Activated T-helper 2 cell treated with anti-CD3 and anti-CD28 coated beads, Interferon-gamma antibody, Interleukin-2, Interleukin-4, amounts not matched to agents 10 μg/mL and 5 μg/mL and 100 μg/mL, durations not matched to agents 14 hours and 24 hours and 36 hours (primary cell): ENCODE data around the gene STX2. TPM values are rescaled to one million over a fixed set of nuclear protein-coding genes. Genes with fewer than 3 reads are reported as not detected.

Source experiments
- DNase-seq: peaks from one replicate; pipeline ENCODE4 v3.0.0; 2021; ENCODE audit warnings: low spot score
- H3K27ac Mint-ChIP-seq: one replicate; pipeline ENCODE4 v1.8.0; 2021; ENCODE audit warnings: mixed read lengths
- H3K27me3 Mint-ChIP-seq: one replicate; pipeline ENCODE4 v1.8.0; 2021; ENCODE audit warnings: low read depth, mixed read lengths
- H3K36me3 Mint-ChIP-seq: one replicate; pipeline ENCODE4 v1.8.0; 2021; ENCODE audit warnings: low read depth, mixed read lengths
- H3K4me1 Mint-ChIP-seq: one replicate; pipeline ENCODE4 v1.8.0; 2021; ENCODE audit warnings: low read depth, mixed read lengths
- H3K4me3 Mint-ChIP-seq: one replicate; pipeline ENCODE4 v1.8.0; 2021; ENCODE audit warnings: low read depth, mild to moderate bottlenecking, moderate library complexity, mixed read lengths
- H3K9me3 Mint-ChIP-seq: one replicate; pipeline ENCODE4 v1.8.0; 2021; ENCODE audit warnings: mixed read lengths
- intact Hi-C: fragments of 100-400 bp; cut with micrococcal nuclease; formaldehyde crosslinking; loops from one replicate; pipeline ENCODE4 v1.15.1; 2023
- total RNA-seq: library from RNA; stranded (reverse); gene quantifications from 2 replicates; pipeline ENCODE4 v1.2.3, GENCODE V29; 2022

The STX2 gene
- total RNA-seq, 1 donor from 2014 or later: 19.6 TPM

DNA sequence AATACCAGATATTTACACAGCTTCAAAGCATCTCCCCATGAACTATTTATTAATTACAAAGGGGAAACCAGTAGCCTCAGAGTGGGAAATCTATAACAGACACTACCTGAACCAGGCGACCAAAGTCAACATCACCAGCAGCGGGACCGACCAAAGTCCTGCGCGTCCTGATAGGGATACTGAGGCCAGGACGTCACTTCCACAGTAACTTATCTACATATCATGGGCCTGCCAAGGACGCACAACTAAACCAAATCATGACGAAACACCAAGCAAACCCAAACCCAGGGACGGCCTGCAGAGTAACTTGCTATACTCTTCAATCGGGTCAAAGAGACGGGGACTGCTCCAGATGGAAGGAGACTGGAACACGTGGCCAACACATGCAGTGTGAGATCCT lies 96.9 kb downstream of the STX2 start:
- no peaks in the 10 kb centered on the region for H3K36me3 Mint-ChIP-seq
- no peaks in the 10 kb centered on the region for H3K27me3 Mint-ChIP-seq
- H3K4me3 Mint-ChIP-seq: no peak overlapping the region
- no peak overlapping the region for H3K27ac Mint-ChIP-seq
- no peaks in the 10 kb centered on the region for H3K9me3 Mint-ChIP-seq
- intact Hi-C loops: no loop called here
- no peaks in the 10 kb centered on the region for H3K4me1 Mint-ChIP-seq
- DNase-seq: no peak

Other genes starting within 250 kb of the STX2 start
- not detected in 2 replicates for gene RIMBP2, start 123.0 kb downstream of the STX2 start, total RNA-seq
- 1,905 and 1,953 TPM in 2 replicates for gene RAN, start 32.8 kb upstream of the STX2 start, total RNA-seq
- gene ADGRD1, start 114.7 kb upstream of the STX2 start, total RNA-seq: 7.7 and 8.4 TPM in 2 replicates